ENCODE results near the gene FOXD2.

Gene FOXD2

DNA sequence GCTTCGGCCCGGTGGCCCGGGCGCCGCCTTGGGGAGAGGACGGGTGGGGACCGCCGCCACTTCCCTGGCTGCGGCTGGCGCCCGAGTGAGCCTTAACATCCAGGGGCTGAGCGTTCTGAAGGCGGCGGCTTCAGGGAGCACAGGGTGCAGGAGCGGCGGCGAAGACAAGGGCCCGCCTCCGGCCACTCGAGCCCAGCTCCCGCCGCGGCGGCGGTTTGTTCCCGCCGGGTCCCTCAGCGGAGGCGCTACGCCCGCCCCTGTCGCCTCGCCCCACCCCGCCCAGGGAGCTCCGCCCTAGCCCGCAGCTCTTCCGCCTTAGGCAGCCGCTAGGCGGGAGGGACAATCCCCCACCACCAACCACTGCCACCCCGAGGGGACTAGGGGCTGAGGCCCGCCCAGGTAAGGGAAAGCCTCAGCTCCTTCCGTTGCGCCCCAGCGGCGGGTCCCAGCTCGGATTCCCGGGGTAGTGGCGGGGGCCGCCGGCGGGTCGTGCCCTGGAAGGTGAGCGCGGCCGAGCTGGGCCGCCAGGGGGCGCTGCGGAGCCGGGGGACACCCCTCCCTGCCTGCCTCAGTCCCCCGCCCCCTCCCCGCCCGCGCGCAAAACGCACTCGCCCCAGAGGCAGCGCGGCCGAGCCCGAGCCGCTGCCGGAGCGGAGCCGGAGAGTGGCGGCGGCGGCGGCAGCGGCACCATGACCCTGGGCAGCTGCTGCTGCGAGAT, at the start of gene FOXD2:
Gene FOXD2, plus strand, starts transcription at position 598 of the 718 bp plus-strand sequence. Its CDS starts 92 bp downstream, at position 690.
- peak; percentile 82 for DNase-seq (ENCODE audit: low read depth)

DNA sequence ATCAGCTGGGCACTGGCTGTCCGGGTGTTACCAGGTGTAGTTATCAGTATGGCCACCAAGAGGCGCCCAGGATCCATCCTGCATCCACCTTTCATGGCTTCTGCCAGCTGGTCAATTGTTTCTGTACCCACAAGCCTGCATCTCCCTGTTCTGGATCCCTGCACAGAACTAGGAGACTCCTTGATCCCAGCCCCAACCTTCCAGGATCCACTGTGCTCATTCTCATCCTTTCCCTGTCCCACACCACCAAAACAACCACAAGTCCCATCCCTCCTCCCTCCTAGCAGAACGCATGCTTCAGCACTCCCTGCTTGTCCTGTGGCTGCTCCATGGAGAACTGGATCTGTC, 49.0 kb upstream of the FOXD2 start:
- DNase-seq (ENCODE audit: low read depth) = peak; percentile 73

- no peak for DNase-seq (ENCODE audit: low read depth)
Measured at GRCh38 chr1:47389731-47390130, 48.1 kb upstream of the FOXD2 start.

- DNase-seq (ENCODE audit: low read depth) = no peak
Measured at GRCh38 chr1:47390843-47391242, 47.0 kb upstream of the FOXD2 start.

DNA sequence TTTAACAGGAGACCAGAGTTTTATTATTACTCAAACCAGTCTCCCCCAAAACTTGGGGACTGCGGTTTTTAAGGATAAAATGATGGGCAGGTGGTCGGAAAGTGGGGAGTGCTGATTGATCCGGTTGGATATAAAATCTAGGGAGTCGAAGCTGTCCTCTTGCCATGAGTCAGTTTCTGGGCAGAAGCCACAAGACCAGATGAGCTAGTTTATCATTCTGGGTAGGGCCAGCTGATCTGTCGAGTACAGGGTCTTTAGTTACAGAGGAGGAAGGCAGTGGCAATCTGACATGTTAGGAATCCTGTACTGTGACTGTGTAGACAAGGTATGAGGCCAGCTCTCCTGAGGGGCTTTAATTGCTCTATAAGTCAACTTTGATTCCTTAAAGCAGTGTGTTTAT, 44.7 kb upstream of the FOXD2 start:
- no peak for DNase-seq (ENCODE audit: low read depth)

DNA sequence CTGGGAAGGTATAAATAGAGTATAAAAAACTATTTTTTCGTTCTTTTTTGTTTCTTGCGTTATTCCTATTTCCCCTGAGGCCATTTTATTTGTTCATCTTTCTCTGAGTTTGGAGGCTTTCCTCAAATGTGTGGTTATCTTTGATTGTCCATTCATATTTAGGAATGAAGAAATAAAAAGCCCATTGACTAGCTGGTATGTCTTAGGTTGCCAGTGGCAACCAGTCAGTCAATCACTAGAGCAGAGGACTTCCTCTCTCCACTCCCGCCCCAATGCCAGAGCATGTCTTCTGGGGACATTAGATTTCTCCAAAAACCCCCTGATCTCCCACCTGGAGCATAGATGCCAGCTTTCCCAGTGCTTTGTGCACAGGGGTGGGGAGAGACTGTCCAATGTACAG, 42.4 kb upstream of the FOXD2 start:
- DNase-seq (ENCODE audit: low read depth) = no peak

GRCh38 chr1:47396671-47397196, 41.1 kb upstream of the FOXD2 start:
- DNase-seq (ENCODE audit: low read depth) = no peak

GRCh38 chr1:47399138-47399845, 38.6 kb upstream of the FOXD2 start:
- no peak for DNase-seq (ENCODE audit: low read depth)

DNA sequence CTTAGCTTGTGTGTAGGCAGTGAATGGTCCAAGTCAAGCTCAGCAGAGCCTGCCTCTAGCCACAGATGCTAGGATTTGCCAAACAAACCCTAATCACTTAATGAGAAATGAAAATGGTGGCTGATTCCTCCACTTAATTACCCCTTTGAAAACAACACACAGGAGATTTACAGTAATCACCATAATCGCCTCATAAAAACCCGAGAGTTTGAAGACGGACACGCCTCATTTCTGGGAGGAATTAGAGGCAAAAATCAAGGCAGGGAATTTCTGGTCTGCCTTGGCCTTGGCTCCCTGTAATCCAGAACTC, 38.0 kb upstream of the FOXD2 start:
- DNase-seq (ENCODE audit: low read depth) = no peak

- DNase-seq (ENCODE audit: low read depth) = no peak
Measured at GRCh38 chr1:47401761-47402160, 36.1 kb upstream of the FOXD2 start.

GRCh38 chr1:47402591-47402990, 35.3 kb upstream of the FOXD2 start:
- no peak for DNase-seq (ENCODE audit: low read depth)

GRCh38 chr1:47403321-47403910, 34.4 kb upstream of the FOXD2 start:
- DNase-seq (ENCODE audit: low read depth) = no peak

GRCh38 chr1:47405697-47406096, 32.1 kb upstream of the FOXD2 start:
- DNase-seq (ENCODE audit: low read depth) = peak; percentile 11

- no peak for DNase-seq (ENCODE audit: low read depth)
Measured at GRCh38 chr1:47406966-47407365, 30.9 kb upstream of the FOXD2 start.

- DNase-seq (ENCODE audit: low read depth) = no peak
Measured at GRCh38 chr1:47407481-47407880, 30.4 kb upstream of the FOXD2 start.

- peak; percentile 82 for DNase-seq (ENCODE audit: low read depth)
Measured at GRCh38 chr1:47409311-47410067, 28.4 kb upstream of the FOXD2 start.

DNA sequence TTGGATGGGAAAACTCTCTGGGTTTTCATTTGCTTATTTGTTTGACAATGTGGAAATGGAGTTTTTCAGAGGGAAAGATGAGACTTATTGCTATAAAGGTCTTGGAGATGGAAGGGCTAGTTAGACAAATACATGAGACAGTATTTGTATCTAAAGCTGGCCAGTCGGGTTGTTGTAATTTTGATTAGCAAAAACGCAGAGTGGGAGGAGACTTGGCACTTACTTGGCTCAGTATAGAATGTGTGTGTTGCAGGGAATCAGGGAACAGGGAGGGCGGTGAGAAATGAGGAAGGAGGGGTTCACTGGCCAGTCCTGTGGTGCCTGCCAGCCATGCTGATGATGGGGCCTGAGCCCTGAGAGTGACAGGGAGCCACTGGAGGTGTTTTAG, 27.8 kb upstream of the FOXD2 start:
- DNase-seq (ENCODE audit: low read depth) = no peak

- DNase-seq (ENCODE audit: low read depth) = no peak
Measured at GRCh38 chr1:47411436-47411835, 26.4 kb upstream of the FOXD2 start.

DNA sequence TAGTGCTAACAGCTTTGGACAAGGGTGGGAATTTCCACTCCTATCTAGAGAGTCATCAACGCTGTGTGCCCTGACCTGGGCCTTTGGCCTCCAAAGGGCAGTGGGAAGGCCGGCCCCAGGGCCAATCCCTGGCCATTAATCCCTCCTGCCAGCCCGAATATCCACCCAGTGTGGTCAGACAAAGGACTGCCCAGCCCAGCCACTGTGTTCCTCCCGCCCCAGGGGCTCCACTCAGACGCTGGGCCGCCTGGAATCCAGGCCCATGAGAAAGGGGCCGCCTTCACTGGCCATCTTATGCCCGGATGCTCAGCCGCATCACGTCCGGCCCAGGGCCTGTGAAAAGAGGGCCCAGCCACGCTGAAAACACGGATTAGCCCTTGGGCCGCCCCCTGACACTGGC, 25.4 kb upstream of the FOXD2 start:
- DNase-seq (ENCODE audit: low read depth) = no peak

- DNase-seq (ENCODE audit: low read depth) = no peak
Measured at GRCh38 chr1:47415728-47416318, 22.0 kb upstream of the FOXD2 start, which contains the start of gene FOXE3. Gene FOXE3 (plus strand): TSS chr1:47416285. CDS start chr1:47416316, 31 bp downstream.

- no peak for DNase-seq (ENCODE audit: low read depth)
Measured at GRCh38 chr1:47416319-47417169, 21.3 kb upstream of the FOXD2 start.
